GM18868 (cell line): Measurements from ENCODE around the gene TMEM205.
"Not testable (repeated sequence)": the region's sequence is repeated elsewhere in the genome, so short reads cannot be mapped to it uniquely, and the experiment has no call there.

ENCODE experiments used
- ATAC-seq: cut with Tn5 transposase; IDR thresholded peaks from one replicate; pipeline ENCODE4 v1.9.1; 2021; ENCODE audit warnings: mild to moderate bottlenecking, moderate library complexity; ENCODE audit not compliant: unreplicated experiment

Gene TMEM205

DNA sequence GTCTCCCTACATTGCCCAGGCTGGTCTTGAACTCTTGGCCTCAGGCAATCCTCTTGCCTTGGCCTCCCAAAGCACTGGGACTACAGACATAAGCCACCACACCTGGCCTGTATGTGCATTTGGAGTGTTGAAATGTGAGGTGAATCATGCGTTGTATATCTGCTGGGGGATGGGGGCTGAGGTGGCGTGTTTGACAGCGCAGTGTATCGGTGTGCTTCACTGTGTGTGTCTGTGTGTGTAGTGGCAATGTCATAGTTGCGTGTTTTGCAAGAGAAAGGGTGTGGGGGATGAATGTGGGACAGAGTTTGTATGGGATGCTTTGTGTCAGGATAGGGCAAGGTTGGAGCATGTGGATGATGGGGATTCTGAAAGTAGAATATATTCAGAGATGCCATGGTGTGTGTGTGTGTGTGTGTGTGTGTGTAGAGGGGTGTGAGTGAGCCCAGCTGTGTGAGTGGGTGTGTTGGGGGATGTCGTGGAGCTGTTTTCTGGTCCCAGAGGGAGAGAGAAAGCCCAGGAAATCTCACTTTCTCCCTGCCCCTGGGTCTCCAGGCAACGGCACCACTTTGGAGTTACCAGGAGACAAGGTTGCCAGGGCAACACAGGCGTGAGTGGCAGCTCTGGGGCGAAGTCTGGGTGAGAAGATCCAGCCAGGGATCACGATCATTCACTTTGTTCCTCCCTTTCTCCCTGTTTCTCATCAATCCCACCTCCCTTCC, 27.3 kb upstream of the TMEM205 start:
- no peak for ATAC-seq

DNA sequence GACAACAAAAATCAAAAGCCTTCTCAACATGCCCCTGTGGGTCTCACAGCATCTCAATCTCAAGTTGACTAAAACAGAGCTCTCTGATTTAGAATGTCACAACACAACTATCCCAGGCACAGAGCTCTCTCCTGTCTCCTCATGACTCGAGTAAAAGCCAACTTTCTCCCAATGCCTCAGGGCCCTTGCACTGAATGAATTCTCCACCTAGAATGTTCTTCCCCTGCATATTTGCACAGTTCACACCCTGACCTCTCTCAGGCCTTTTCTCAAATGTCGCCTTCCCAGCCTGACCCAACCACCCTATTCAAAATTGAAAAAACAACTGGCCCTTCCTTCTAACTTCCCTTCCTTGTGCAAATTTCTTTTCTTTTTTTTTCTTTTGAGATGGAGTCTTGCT, 24.7 kb upstream of the TMEM205 start:
- ATAC-seq = no peak

DNA sequence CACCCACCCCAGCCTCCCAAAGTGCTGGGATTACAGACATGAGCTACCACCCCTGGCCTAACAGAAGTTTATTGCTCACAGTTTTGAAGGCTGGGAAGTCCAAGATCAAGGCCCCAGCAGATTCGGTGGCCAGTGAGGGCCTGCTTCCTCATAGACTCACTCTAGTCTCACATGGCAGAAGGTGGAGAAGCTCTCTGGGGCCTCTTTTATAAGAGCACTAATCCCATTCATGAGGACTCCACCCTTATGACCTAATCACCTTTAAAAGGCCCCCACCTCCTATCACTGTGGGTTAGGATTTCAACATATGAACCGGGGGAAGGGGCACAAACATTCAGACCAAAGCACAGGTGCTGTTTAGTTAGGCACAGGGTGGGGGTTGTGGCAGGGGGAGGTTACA, 21.5 kb upstream of the TMEM205 start:
- ATAC-seq = no peak

DNA sequence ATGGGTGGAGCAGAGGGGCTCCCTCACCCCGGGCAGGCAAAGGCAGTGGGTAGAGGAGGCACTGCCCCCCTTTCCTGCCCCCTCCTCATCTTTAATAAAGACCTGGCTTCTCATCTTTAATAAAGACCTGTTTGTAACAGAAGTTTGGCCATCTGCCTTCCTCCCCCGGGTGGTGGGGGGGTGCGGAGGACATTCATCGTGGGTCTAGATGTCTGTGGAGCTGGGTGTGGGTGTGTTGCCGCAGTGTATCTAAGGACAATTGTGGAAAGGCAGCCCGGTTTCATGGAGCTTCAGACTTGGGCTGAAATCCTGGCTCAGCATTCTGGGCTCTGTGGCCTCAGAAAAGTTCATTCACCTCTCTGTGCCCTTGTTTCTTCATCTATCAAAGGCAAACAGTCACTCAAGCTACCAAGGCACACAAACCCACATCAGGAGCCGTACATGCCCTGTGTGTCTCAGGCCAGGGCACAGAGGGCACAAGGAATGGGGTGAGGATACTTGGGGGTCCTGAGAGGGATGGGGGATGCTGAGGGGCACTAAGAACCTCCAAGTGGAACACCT, 19.6 kb upstream of the TMEM205 start:
- no peak for ATAC-seq

DNA sequence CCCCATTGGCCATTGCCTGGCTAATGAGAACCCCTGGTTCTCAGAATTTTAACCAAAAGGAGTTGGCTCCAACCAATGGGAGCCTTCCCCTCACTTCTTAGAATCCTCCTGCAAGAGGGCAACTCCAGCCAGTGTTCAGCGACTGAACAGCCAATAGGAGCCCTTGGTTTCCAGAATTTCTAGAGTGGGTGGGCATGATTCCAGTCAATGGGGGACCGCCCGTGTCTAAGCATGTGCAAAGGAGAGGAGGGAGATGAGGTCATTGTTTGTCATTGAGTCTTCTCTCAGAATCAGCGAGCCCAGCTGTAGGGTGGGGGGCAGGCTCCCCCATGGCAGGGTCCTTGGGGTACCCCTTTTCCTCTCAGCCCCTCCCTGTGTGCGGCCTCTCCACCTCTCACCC, 18.9 kb upstream of the TMEM205 start:
- ATAC-seq = no peak

DNA sequence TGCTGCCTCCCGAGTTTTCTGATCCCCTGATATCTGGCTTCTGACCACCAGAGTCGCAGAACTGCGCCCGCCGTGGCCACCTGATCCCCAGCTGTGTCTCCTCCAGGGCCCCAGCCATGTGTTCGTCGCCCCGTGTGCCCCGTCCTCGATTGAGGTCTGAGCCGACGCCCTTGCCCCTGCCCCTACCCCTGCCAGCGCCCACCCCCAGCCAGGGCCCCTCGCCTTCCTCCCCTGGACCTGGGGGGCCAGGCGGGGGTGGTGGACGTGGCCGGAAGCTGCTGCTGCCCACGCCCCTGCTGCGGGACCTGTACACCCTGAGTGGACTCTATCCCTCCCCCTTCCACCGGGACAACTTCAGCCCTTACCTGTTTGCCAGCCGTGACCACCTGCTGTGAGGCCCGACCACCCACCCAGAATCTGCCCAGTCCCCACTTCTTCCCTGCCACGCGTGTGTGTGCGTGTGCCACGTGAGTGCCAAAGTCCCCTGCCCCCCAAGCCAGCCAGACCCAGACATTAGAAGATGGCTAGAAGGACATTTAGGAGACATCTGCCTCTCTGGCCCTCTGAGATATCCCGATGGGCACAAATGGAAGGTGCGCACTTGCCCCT, 18.3 kb upstream of the TMEM205 start:
- ATAC-seq = no peak

DNA sequence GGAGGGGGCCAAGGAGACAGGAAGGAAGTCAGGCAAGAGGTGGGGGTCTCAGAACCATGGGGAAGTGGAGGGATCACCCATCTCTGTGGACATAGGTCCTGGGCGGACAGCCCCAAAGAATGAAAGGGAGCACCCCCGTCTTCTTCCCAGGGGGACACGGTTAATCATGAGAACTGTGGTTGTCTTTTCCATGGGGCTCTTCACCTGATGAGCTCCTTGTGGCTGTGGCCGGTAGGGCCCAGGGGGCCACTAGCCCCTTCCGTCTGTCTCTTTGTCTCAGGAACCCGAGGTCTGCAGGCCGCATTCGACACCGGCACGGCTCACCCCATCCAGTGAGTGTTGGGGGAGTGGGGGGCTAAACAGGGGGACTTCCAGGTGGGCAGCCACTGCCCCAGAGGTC, 17.8 kb upstream of the TMEM205 start:
- no peak for ATAC-seq

DNA sequence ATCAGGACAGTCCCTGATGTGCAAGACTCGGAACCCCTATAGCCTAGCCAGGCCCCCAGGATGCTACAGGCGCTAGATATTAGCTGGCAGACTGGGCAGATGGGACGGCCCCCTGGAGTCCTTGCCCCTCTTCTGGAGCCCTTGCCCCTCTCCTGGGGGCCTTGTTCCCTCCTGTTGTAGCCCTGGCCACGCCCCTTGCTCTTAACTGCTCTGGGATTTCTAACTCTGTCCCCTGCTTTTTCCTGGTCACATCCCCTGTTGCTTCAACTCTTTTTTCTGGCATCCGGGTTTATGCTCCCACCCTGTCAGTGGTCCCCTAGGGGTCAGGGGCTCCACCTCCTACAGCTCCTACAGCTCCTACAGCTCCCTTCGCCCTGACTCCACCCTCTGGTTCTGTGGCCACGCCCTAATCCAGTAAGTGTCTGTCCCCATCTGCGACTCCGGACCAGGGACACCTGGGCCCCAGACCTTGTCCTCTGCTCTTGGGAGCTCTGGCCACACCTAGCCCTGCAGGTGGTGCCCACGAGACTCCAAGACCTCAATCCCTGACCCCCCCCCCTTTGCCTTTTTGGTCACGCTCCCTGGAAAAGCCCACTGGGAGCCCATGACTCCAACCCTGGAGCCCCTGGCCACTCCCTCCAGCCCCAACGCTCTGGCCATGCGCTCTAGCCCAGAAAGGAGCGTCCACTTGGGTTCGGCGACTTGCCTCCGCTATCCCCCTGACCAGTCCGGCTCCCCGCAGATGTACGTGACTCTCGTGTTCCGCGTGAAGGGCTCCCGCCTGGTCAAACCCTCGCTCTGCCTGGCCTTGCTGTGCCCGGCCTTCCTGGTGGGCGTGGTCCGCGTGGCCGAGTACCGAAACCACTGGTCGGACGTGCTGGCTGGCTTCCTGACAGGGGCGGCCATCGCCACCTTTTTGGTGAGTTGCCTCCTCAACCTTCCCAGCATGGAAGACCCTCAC, 16.0 kb upstream of the TMEM205 start:
- ATAC-seq = no peak

DNA sequence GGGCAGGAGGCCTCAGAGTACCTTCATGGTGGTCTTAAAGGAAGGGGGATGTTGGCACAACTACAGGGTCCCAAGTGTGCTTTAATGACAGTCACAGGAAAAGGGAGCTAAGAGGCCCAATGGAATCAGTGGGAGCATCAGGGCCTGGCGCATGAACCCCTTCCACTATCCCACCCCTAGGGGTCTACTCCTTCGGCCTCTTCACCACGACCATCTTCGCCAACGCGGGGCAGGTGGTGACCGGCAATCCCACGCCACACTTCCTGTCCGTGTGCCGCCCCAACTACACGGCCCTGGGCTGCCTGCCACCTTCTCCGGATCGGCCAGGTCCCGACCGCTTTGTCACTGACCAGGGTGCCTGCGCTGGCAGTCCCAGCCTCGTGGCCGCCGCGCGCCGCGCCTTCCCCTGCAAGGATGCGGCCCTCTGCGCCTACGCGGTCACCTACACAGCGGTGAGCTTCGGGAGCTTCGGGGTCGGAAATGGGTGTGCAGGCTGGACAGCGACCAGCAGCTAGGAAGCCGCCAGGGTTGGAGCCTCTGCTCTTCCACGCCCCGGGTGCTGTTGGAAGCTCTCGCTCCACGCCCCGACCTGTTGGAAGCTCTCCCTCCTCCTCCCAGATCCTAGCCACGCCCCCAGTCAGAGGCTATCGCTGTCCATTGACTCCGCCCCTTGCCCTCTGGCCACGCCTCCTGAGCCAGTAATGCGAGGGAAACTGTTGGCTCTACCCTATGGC, 15.1 kb upstream of the TMEM205 start:
- no peak for ATAC-seq

DNA sequence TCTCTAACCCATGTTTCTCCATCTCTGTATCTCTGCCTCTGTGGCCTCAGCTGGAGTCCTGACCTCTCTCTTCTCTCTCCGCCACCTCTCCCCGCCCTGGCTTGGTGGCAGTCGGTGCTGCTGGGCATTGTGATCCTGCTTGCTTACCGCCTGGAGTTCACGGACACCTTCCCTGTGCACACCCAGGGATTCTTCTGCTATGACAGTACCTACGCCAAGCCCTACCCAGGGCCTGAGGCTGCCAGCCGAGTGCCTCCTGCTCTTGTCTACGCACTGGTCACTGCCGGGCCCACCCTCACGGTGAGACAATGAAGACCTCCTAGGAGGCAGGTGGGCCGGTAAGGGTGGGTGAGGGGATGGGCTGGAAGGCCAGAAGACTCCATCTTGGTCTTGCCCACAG, 13.4 kb upstream of the TMEM205 start:
- ATAC-seq = no peak

DNA sequence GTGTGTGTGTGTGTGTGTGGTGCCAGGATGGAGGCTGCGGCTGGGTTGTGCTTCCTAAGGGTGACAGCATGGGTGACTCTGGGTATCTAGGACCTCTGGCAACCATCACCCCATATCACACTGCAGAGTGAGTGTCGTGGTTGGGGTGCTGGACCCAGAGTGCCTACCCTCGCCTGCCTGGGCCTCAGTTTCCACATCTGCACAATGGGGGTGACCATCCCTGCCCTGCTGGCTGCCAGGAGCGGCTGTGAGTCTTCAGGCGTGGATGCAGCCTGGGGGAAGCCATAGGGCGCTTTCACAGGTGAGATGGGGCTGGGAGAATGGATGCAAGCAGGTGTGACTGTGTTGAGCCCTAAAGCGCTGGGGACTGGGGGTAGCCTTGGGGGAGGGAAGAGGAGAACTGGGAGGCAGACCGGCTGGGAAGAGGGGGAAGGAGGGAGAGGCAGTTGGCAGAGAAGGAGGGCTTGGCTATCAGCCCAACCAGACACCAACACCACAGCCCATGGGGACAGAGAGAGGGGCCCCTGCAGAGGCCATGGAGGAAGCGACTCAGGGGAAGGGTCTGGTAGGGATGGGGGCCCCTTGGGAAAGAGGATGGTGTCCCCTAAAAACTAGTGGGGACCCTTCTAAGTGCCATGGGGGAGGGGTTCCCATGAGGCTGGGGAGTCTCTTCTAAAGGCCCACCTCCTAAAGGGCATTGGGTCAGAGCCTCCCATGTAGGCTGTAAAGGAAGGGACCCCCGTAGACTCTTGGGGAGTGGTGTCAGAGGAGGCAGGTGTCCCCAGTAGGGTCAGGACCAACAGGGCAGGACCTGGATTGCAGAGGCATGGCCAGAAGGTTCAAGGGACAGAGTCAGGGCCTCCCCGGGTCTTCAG, 10.8 kb upstream of the TMEM205 start:
- no peak for ATAC-seq

DNA sequence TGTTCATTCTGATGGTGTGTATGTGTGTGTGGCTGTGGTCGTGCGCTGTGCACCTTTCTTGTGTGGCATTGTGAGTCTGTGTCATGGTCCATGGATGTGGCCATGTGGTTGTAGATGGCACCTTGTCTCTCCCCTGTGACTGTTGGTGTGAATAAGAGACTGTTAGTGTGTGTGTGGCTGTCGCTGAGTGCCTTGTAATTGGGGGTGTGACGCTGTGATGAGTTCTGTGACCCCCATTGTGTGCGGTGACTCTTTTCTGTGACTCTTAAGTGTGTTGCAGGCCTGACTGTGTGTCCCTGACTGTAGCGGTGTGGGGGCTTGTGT, 10.0 kb upstream of the TMEM205 start:
- ATAC-seq = no peak

DNA sequence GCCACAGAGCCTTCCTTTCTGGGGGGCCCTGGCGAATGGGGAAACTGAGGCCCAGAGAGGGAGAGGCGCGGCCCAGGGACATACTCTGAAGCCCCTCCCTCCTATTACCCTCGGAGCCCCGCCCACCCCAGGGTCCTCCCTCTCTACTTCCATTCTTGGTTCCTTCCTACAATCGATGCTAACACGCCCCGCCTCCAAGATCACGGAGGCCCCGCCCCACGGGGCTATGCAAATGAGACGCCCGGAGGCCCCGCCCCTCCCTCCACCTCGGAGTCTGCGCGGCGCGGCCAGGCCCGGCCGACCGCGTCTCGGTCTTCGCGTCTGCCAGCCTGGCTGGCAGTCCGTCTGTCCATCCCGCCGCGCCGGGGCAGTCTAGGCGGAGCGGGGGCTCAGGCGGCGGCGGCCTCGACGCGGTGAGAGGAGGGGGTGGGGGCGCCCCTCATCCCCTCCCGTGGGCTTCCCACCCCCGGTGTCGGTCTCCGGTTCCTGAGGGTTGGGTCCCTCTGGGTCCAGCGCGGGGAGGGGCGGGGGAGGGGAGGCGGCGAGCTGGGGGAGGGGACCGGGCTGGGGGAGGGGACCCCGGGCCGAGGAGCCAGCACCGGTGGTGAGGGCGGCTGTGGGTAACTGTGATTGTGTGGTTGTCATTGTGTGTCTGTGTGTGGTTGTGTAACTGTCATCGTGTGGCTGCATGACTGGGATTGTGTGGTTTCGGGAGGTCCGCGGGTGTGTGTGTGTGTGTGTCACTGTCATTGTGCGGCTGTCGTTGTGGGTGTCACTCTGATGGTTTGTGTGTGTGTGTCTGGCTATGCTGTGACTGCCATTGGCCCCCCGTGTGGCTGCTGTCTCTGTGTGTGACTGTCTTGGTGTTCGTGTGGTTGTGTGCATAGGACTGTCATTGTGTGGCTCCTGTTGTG, 9.3 kb upstream of the TMEM205 start, which contains the start of gene PLPPR2:
PLPPR2 (plus strand) TSS at position 273 of the 914 bp plus-strand sequence. CDS start 2,242 bp downstream, outside the sequence.
- no peak for ATAC-seq

DNA sequence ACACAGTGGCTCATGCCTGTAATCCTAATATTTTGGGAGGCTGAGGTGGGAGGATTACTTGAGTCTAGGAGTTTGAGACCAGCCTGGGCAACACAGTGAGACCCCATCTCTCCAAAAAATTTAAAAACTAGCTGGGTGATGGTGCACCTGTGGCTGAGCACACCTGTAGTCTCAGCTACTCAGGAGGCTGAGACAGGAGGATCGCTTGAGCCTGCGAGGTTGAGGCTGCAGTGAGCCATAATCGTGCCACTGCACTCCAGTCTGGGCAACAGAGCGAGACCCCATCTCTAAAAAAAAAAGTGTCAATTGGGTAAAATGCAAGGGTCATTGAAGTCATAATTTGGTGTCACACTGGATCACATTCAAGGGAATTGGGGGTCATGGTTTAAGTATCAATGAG, 8.0 kb upstream of the TMEM205 start:
- not testable (repeated sequence) for ATAC-seq

DNA sequence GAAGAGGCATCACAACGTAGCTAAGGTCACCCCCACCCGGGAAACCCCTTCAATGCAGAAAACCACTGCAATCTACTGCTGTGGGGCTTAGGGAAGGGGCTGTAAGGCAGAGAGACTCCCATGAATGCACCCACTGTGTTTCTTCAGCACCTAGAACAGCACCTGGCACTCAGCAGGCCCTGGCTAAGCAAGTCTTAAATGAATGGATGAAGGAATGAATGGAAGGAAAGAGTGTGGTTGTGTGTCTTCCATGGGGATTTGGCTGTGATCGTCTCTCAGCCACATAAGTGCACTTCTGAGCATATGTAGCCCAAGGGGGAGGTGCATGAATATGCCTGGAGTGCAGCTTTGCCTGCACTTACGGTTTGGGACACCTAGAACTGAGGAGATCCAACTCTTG, 3.1 kb upstream of the TMEM205 start:
- ATAC-seq = no peak

DNA sequence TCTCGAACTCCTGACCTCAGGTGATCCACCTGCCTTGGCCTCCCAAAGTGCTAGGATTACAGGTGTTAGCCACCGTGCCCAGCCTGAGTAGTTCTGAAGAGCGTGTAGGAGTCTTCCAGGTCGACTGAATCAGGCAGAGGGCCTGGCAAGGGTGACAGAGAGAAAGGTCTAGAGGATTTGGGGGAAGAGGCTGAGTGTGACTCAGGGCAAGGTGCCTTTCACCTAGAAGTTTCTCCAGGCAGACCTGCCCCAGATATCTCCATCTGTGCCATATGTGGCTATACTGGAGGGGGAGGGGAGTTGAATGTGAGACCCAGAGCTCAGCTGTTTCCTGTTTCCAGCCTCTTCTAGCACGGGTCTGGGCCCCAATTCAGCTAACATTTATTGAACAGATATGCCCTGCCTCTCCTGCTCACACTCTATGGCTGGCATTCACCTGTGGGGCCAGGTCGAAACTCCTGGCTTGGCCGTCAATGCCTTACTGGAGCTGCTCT, 1.5 kb upstream of the TMEM205 start:
- ATAC-seq = no peak

DNA sequence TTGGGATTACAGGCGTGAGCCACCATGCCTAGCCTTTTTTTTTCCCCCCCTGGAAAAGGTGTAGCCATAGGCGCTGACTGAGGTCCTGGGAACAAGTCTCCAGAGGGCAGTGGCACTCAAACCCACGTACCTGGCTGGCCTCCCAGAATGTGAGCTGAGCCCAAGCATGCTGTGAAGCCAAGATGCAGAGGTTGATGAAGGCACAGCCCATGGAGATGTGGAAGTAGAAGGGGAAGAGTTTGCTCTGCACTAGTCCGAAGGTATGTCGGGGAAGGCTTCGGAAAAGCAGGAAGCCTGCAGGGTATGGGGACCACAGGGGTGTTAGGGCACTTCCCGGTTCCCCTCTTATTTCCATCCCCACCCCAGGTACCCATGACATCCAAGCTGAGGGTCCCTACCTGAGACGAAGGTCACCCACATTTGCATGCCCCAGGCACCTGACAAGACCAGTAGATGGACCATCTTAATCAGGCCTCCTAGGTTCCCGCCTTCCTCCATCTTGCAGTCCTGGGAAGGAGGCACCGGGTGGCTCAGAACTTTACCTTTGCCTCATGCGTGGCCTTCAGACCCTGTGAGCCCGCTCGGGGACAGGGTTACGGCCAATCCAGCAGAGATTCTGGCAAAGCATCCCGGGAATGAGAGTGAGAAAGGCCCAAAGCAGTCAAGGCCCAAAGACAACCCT, 805 bp downstream of the TMEM205 start:
- ATAC-seq = no peak

DNA sequence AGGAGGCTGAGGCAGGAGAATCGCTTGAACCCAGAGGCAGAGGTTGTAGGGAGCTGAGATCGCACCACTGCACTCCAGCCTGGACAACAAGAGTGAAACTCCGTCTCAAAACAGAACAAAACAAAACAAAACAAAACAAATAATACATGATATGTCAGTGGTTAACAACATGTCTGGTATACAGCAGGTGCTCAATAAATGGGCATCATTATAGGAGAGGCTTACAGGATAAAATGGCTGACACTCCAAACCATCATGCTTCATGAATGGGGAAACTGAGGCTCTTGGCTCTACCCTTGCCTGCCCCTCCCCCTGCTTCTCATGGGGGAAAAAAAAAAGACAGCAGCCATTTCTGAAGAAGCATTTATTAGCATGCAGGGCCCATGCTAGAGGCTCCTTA, 3.6 kb downstream of the TMEM205 start:
- ATAC-seq = no peak
